HCT116 (cell line): Measurements from ENCODE around the gene SHTN1. TPM values are rescaled to one million over a fixed set of nuclear protein-coding genes. Genes with fewer than 3 reads are reported as not detected.

ENCODE experiments used
- ATAC-seq: fragments of 200-7000 bp; cut with Tn5 transposase; 2 replicates; pipeline ENCODE4 v1.9.1; 2020; ENCODE audit warnings: mild to moderate bottlenecking, moderate library complexity
- BruUV-seq: library from RNA; stranded (reverse); fragments of 400-500 nt; replicated peaks from 2 replicates; lab custom pipeline; 2021; lab: Mats Ljungman, UMichigan
- CTCF ChIA-PET: fragments of 300-600 bp; sonication (Branson Sonifier 250); formaldehyde crosslinking; loops from one replicate; lab custom pipeline; 2021; ENCODE audit warnings: antibody characterized with exemption; lab: Charles Lee
- POLR2A ChIA-PET: fragments of 300-600, 350-600 bp; sonication (Branson Sonifier 250); formaldehyde crosslinking; loops from one replicate; lab custom pipeline; 2021; ENCODE audit warnings: antibody characterized with exemption; lab: Charles Lee
- RAD21 ChIA-PET, 2 experiments: fragments of 300-600 bp; sonication (Branson Sonifier 250); formaldehyde crosslinking; loops; one replicate each; lab custom pipeline; 2023; ENCODE audit warnings: low total read pairs in 2 of 2; ENCODE audit not compliant: uncharacterized antibody in 2 of 2, unreplicated experiment in 2 of 2, low non-redundant PET in 1 of 2; lab: Charles Lee
- DNase-seq: peaks from one replicate; pipeline ENCODE4 v3.0.0-alpha.2; 2010; ENCODE audit warnings: low read depth, low spot score
- H2AFZ ChIP-seq: fragments of 200-600 bp; shearing (Covaris generic), sonication (generic); 2 replicates; pipeline ENCODE4 v1.6.1; 2017; ENCODE audit warnings: low read depth, mixed run types, mixed read lengths, antibody characterized with exemption, low read length; ENCODE audit not compliant: poor library complexity, severe bottlenecking
- H3K27ac ChIP-seq: 2 replicates; pipeline ENCODE4 v1.5.1; 2012; ENCODE audit warnings: low read depth, low read length
- H3K27me3 ChIP-seq: fragments of 200-600 bp; sonication (generic); 2 replicates; pipeline ENCODE4 v1.6.1; 2016; ENCODE audit warnings: mixed run types, low read length, mixed read lengths; ENCODE audit not compliant: insufficient read depth
- H3K36me3 ChIP-seq, 2 experiments: fragments of 200-500 bp in 1 of 2; fragments of 200-600 bp in 1 of 2; sonication (Bioruptor generic) in 1 of 2; sonication (generic) in 1 of 2; 2 replicates each; pipeline versions ENCODE4 v1.5.1 to v1.6.1; 2014 to 2016; ENCODE audit warnings: low read length in 2 of 2, inconsistent platforms in 1 of 2, mixed read lengths in 1 of 2, mixed run types in 1 of 2; ENCODE audit not compliant: insufficient read depth in 2 of 2, control insufficient read depth in 1 of 2
- H3K4me1 ChIP-seq, 2 experiments: fragments of 200-600 bp in 1 of 2; sonication (generic) in 1 of 2; 2 replicates each; pipeline versions ENCODE4 v1.5.1 to v1.6.1; 2012 to 2017; ENCODE audit warnings: low read length in 2 of 2, inconsistent platforms in 1 of 2, mild to moderate bottlenecking in 1 of 2, mixed read lengths in 1 of 2, mixed run types in 1 of 2, moderate library complexity in 1 of 2; ENCODE audit not compliant: insufficient read depth in 2 of 2, control insufficient read depth in 1 of 2
- H3K4me2 ChIP-seq: fragments of 200-600 bp; sonication (generic); 2 replicates; pipeline ENCODE4 v1.6.1; 2017; ENCODE audit warnings: mixed run types, low read length, mixed read lengths
- H3K4me3 ChIP-seq, 2 experiments: fragments of 200-600 bp in 1 of 2; sonication (generic) in 1 of 2; replicated peaks in 1 of 2; 2 replicates each; pipeline ENCODE4 v1.5.1; 2011 to 2016; ENCODE audit warnings: low read length in 2 of 2, control low read depth in 1 of 2, low read depth in 1 of 2, mild to moderate bottlenecking in 1 of 2, mixed read lengths in 1 of 2, mixed run types in 1 of 2
- H3K79me2 ChIP-seq: fragments of 200-600 bp; sonication (generic); 2 replicates; pipeline ENCODE4 v1.6.1; 2017; ENCODE audit warnings: mild to moderate bottlenecking, mixed run types, low read length, moderate library complexity, mixed read lengths; ENCODE audit not compliant: insufficient read depth
- H3K9ac ChIP-seq: fragments of 200-600 bp; sonication (generic); 2 replicates; pipeline ENCODE4 v1.6.1; 2016; ENCODE audit warnings: low read length, mixed read lengths
- H3K9me2 ChIP-seq: fragments of 200-600 bp; sonication (generic), shearing (Covaris generic); 2 replicates; pipeline ENCODE4 v1.6.1; 2017; ENCODE audit warnings: mixed run types, mild to moderate bottlenecking, moderate library complexity; ENCODE audit not compliant: insufficient read depth
- H3K9me3 ChIP-seq, 2 experiments: fragments of 200-500 bp in 1 of 2; fragments of 200-600 bp in 1 of 2; sonication (Bioruptor generic) in 1 of 2; sonication (generic) in 1 of 2; 2 replicates each; pipeline ENCODE4 v1.6.1; 2014 to 2017; ENCODE audit warnings: low read length in 2 of 2, mixed read lengths in 2 of 2, inconsistent platforms in 1 of 2, low read depth in 1 of 2, mild to moderate bottlenecking in 1 of 2, mixed run types in 1 of 2, moderate library complexity in 1 of 2; ENCODE audit not compliant: control insufficient read depth in 1 of 2, insufficient read depth in 1 of 2
- H4K20me1 ChIP-seq: fragments of 200-600 bp; sonication (generic), shearing (Covaris generic); 2 replicates; pipeline ENCODE4 v1.6.1; 2017; ENCODE audit warnings: mixed run types, mild to moderate bottlenecking, moderate library complexity; ENCODE audit not compliant: insufficient read depth
- POLR2AphosphoS5 ChIP-seq: IDR thresholded peaks from 2 replicates; pipeline ENCODE4 v1.6.1; 2011; ENCODE audit warnings: mild to moderate bottlenecking, low read depth, low read length, moderate library complexity
- RAD21 ChIP-seq: IDR thresholded peaks from 2 replicates; pipeline ENCODE4 v1.6.1; 2012; ENCODE audit warnings: low read depth, mild to moderate bottlenecking
- SRF ChIP-seq: IDR thresholded peaks from 2 replicates; pipeline ENCODE4 v1.6.1; 2012; ENCODE audit warnings: low read depth
- intact Hi-C: fragments of 100-400 bp; cut with micrococcal nuclease; formaldehyde crosslinking; loops from 2 replicates; pipeline ENCODE4 v1.10.0; 2022
- total RNA-seq: library from RNA; stranded (reverse); gene quantifications from one replicate; pipeline ENCODE4 v1.2.1, GENCODE V29; 2021; ENCODE audit not compliant: unreplicated experiment
- TF ChIP-seq, protein P1 (sequence below), 3 experiments: fragments of 200-600 bp in 1 of 3; sonication (generic) in 1 of 3; IDR thresholded peaks in 2 of 3; conservative IDR thresholded peaks in 1 of 3; 2 replicates each; pipeline ENCODE4 v1.5.1; 2012 to 2017; ENCODE audit warnings: low read depth in 2 of 3, low read length in 2 of 3, antibody characterized with exemption in 1 of 3, borderline replicate concordance in 1 of 3, control low read depth in 1 of 3, mild to moderate bottlenecking in 1 of 3, mixed read lengths in 1 of 3, mixed run types in 1 of 3, moderate library complexity in 1 of 3; ENCODE audit not compliant: insufficient read depth in 1 of 3
- TF ChIP-seq, protein P2 (sequence below): IDR thresholded peaks from 2 replicates; pipeline ENCODE4 v1.6.1; 2012; ENCODE audit warnings: low read depth
- TF ChIP-seq, protein P3 (sequence below): IDR thresholded peaks from 2 replicates; pipeline ENCODE4 v1.6.1; 2012

Gene SHTN1
- total RNA-seq, 1 experiment from 2014 or later: 64.0 TPM

DNA sequence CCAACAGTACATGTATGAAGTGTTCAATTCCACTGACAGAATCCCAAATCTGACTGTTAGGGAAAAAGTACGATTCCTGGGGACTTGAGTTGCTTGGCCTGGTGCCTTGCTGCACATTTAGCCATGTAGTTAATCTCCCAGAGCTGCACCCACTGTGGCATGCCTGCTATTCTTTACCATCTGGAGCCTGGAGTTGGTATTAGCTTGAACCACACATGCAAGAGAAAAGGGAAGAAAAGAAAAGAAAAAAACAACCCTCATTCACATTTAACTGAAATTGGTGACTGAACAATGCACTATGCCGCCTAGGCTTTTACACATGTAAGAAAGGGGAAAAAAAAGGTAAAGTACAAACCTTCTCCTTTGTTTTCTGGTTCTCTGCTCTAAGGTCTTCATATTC is 26.1 kb downstream of the SHTN1 start:
- ATAC-seq (no peak), DNase-seq (no peak)
- peaks cover 2 to 12% of the 10 kb centered on the region in 2 experiments; a peak in 2 of 4 replicates for H3K36me3 ChIP-seq
- H3K9me2 ChIP-seq: no peaks in the 10 kb centered on the region
- H3K79me2 ChIP-seq: peaks cover 61% of the 10 kb centered on the region
- ChIA-PET RAD21 (no interaction called here), POLR2A (no interaction called here), CTCF (no interaction called here)
- H3K9ac ChIP-seq: no peak overlapping the region
- peaks cover 0 to 9% of the 10 kb centered on the region in 2 experiments; a peak in 2 of 4 replicates for H3K4me1 ChIP-seq
- no peak overlapping the region for H3K4me2 ChIP-seq
- H2AFZ ChIP-seq: no peak overlapping the region
- H3K9me3 ChIP-seq: no peaks in the 10 kb centered on the region
- intact Hi-C loops: no loop called here
- H3K4me3 ChIP-seq: no peak overlapping the region
- no peaks in the 10 kb centered on the region for H3K27me3 ChIP-seq
- BruUV-seq: no TSS peak
- H3K27ac ChIP-seq: no peak overlapping the region
- TF ChIP-seq POLR2AphosphoS5 (no peak), SRF (no peak), RAD21 (no peak)
- TF ChIP-seq, protein P1, sequence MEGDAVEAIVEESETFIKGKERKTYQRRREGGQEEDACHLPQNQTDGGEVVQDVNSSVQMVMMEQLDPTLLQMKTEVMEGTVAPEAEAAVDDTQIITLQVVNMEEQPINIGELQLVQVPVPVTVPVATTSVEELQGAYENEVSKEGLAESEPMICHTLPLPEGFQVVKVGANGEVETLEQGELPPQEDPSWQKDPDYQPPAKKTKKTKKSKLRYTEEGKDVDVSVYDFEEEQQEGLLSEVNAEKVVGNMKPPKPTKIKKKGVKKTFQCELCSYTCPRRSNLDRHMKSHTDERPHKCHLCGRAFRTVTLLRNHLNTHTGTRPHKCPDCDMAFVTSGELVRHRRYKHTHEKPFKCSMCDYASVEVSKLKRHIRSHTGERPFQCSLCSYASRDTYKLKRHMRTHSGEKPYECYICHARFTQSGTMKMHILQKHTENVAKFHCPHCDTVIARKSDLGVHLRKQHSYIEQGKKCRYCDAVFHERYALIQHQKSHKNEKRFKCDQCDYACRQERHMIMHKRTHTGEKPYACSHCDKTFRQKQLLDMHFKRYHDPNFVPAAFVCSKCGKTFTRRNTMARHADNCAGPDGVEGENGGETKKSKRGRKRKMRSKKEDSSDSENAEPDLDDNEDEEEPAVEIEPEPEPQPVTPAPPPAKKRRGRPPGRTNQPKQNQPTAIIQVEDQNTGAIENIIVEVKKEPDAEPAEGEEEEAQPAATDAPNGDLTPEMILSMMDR (IDR thresholded peaks at IDR 0.05 in 2 of 3, conservative IDR thresholded peaks at IDR 0.05 in 1 of 3; ENCODE audit: borderline replicate concordance in 1 of 3, insufficient read depth in 1 of 3, low read depth in 2 of 3, low read length in 2 of 3): no peak
- TF ChIP-seq, protein P2, sequence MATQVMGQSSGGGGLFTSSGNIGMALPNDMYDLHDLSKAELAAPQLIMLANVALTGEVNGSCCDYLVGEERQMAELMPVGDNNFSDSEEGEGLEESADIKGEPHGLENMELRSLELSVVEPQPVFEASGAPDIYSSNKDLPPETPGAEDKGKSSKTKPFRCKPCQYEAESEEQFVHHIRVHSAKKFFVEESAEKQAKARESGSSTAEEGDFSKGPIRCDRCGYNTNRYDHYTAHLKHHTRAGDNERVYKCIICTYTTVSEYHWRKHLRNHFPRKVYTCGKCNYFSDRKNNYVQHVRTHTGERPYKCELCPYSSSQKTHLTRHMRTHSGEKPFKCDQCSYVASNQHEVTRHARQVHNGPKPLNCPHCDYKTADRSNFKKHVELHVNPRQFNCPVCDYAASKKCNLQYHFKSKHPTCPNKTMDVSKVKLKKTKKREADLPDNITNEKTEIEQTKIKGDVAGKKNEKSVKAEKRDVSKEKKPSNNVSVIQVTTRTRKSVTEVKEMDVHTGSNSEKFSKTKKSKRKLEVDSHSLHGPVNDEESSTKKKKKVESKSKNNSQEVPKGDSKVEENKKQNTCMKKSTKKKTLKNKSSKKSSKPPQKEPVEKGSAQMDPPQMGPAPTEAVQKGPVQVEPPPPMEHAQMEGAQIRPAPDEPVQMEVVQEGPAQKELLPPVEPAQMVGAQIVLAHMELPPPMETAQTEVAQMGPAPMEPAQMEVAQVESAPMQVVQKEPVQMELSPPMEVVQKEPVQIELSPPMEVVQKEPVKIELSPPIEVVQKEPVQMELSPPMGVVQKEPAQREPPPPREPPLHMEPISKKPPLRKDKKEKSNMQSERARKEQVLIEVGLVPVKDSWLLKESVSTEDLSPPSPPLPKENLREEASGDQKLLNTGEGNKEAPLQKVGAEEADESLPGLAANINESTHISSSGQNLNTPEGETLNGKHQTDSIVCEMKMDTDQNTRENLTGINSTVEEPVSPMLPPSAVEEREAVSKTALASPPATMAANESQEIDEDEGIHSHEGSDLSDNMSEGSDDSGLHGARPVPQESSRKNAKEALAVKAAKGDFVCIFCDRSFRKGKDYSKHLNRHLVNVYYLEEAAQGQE: no peak
- TF ChIP-seq, protein P3, sequence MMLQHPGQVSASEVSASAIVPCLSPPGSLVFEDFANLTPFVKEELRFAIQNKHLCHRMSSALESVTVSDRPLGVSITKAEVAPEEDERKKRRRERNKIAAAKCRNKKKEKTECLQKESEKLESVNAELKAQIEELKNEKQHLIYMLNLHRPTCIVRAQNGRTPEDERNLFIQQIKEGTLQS: no peak
- TF ChIP-seq, all 23 proteins: peak for 0
- H4K20me1 ChIP-seq: peaks cover 15% of the 10 kb centered on the region; the same call in 1 of the 2 replicates
